NK-92 treated with Interleukin-12 subunit alpha and Interleukin-12 subunit beta, amount 100 ng/mL, for 24 hours (cell line): Measurements from ENCODE around the gene MAPK8IP2.

ENCODE experiments used
- DNase-seq: peaks from one replicate; lab custom pipeline; 2025; lab: John Stamatoyannopoulos, UW

The MAPK8IP2 gene

GRCh38 chr22:50600538-50600937 is at the start of gene MAPK8IP2:
TSS of gene MAPK8IP2 (plus strand) at chr22:50600793. CDS start at chr22:50600819, 26 bp downstream.
- no peak for DNase-seq

GRCh38 chr22:50551160-50551752 is 49.3 kb upstream of the MAPK8IP2 start:
- DNase-seq = no peak

GRCh38 chr22:50553310-50553709 is 47.3 kb upstream of the MAPK8IP2 start:
- no peak for DNase-seq

- DNase-seq = no peak
Measured at GRCh38 chr22:50556703-50557102, 43.9 kb upstream of the MAPK8IP2 start.

- DNase-seq = no peak
Measured at GRCh38 chr22:50560034-50560433, 40.6 kb upstream of the MAPK8IP2 start.

- no peak for DNase-seq
Measured at GRCh38 chr22:50561401-50562358, 38.9 kb upstream of the MAPK8IP2 start.

- DNase-seq = peak; percentile 89
Measured at GRCh38 chr22:50562523-50563412, 37.8 kb upstream of the MAPK8IP2 start, which contains the start of gene SYCE3. TSS of gene SYCE3 (minus strand) at chr22:50562919. CDS start at chr22:50556405, 6,514 bp downstream.

GRCh38 chr22:50563413-50564160 is 37.0 kb upstream of the MAPK8IP2 start:
- DNase-seq = no peak

- no peak for DNase-seq
Measured at GRCh38 chr22:50564289-50564688, 36.3 kb upstream of the MAPK8IP2 start.

- DNase-seq = no peak
Measured at GRCh38 chr22:50567721-50568252, 32.8 kb upstream of the MAPK8IP2 start.

- DNase-seq = no peak
Measured at GRCh38 chr22:50568626-50569025, 32.0 kb upstream of the MAPK8IP2 start.

- no peak for DNase-seq
Measured at GRCh38 chr22:50569041-50569459, 31.5 kb upstream of the MAPK8IP2 start.

- no peak for DNase-seq
Measured at GRCh38 chr22:50569896-50570535, 30.6 kb upstream of the MAPK8IP2 start.

- no peak for DNase-seq
Measured at GRCh38 chr22:50570861-50571260, 29.7 kb upstream of the MAPK8IP2 start.

GRCh38 chr22:50571264-50572175 is 29.1 kb upstream of the MAPK8IP2 start:
- no peak for DNase-seq

- no peak for DNase-seq
Measured at GRCh38 chr22:50572965-50573364, 27.6 kb upstream of the MAPK8IP2 start.

GRCh38 chr22:50573491-50574382 is 26.9 kb upstream of the MAPK8IP2 start:
- DNase-seq = no peak

- no peak for DNase-seq
Measured at GRCh38 chr22:50574383-50574755, 26.2 kb upstream of the MAPK8IP2 start.
